HG02798 (cell line): ENCODE measurements around the gene RAB28.

Experiments
- ATAC-seq: cut with Tn5 transposase; IDR thresholded peaks from one replicate; pipeline ENCODE4 v1.9.1; 2021; ENCODE audit warnings: mild to moderate bottlenecking; ENCODE audit not compliant: unreplicated experiment, poor library complexity

The RAB28 gene

GRCh38 chr4:13514722-13515121, 30.6 kb upstream of the RAB28 start:
- no peak for ATAC-seq

- no peak for ATAC-seq
These were observed 27.0 kb upstream of the RAB28 start for GRCh38 chr4:13511101-13511500.

- ATAC-seq = no peak
These were observed 25.3 kb upstream of the RAB28 start for GRCh38 chr4:13509442-13509841.

GRCh38 chr4:13504374-13504773, 20.2 kb upstream of the RAB28 start:
- no peak for ATAC-seq

GRCh38 chr4:13498469-13498868, 14.3 kb upstream of the RAB28 start:
- ATAC-seq = no peak

- no peak for ATAC-seq
These were observed 12.5 kb upstream of the RAB28 start for GRCh38 chr4:13496605-13497004.

- no peak for ATAC-seq
These were observed 11.6 kb upstream of the RAB28 start for GRCh38 chr4:13495753-13496152.

GRCh38 chr4:13493793-13494192, 9.7 kb upstream of the RAB28 start:
- no peak for ATAC-seq

- ATAC-seq = no peak
These were observed 8.6 kb upstream of the RAB28 start for GRCh38 chr4:13492747-13493146.

- ATAC-seq = peak; percentile 42
These were observed 645 bp upstream of the RAB28 start for GRCh38 chr4:13484749-13485221.

- ATAC-seq = peak; percentile 25
These were observed 395 bp downstream of the RAB28 start for GRCh38 chr4:13483768-13484121.

- ATAC-seq = peak; percentile 1
These were observed 888 bp downstream of the RAB28 start for GRCh38 chr4:13483136-13483767.

GRCh38 chr4:13481569-13481968, 2.6 kb downstream of the RAB28 start:
- ATAC-seq = no peak

- no peak for ATAC-seq
These were observed 5.4 kb downstream of the RAB28 start for GRCh38 chr4:13478707-13479106.

GRCh38 chr4:13478131-13478530, 6.0 kb downstream of the RAB28 start:
- no peak for ATAC-seq

- ATAC-seq = peak; percentile 46
These were observed 7.2 kb downstream of the RAB28 start for GRCh38 chr4:13476915-13477314.

GRCh38 chr4:13476152-13476551, 8.0 kb downstream of the RAB28 start:
- no peak for ATAC-seq

- no peak for ATAC-seq
These were observed 12.7 kb downstream of the RAB28 start for GRCh38 chr4:13471400-13471799.

GRCh38 chr4:13470379-13470778, 13.8 kb downstream of the RAB28 start:
- ATAC-seq = peak; percentile 68

- ATAC-seq = no peak
These were observed 19.2 kb downstream of the RAB28 start for GRCh38 chr4:13464973-13465372.

- ATAC-seq = no peak
These were observed 19.6 kb downstream of the RAB28 start for GRCh38 chr4:13464543-13464942.

GRCh38 chr4:13461191-13461905, 22.8 kb downstream of the RAB28 start:
- ATAC-seq = no peak
